K562 (cell line): Measurements from ENCODE around the gene F9.

Experiments
- ARID3A ChIP-seq: IDR thresholded peaks from 2 replicates; pipeline ENCODE4 v1.6.1; 2012; ENCODE audit warnings: low read depth, low read length, improper control_type of control experiment, borderline replicate concordance
- CBFA2T3 ChIP-seq: fragments of 450-650 bp; IDR thresholded peaks from 2 replicates; pipeline ENCODE4 v1.6.1; 2017
- SRSF1 ChIP-seq: fragments of 200-400 bp; formaldehyde crosslinking; IDR thresholded peaks from 2 replicates; pipeline ENCODE4 v1.6.1; 2017; ENCODE audit warnings: mild to moderate bottlenecking, low read depth, low read length, moderate library complexity
- TF ChIP-seq, protein P1 (sequence below): sonication (generic); formaldehyde crosslinking; IDR thresholded peaks from 2 replicates; pipeline ENCODE4 v1.8.0; 2023; ENCODE audit warnings: mild to moderate bottlenecking, missing genetic modification reagents

- TF ChIP-seq ARID3A (no peak), SRSF1 (no peak), CBFA2T3 (no peak)
- TF ChIP-seq, protein P1, sequence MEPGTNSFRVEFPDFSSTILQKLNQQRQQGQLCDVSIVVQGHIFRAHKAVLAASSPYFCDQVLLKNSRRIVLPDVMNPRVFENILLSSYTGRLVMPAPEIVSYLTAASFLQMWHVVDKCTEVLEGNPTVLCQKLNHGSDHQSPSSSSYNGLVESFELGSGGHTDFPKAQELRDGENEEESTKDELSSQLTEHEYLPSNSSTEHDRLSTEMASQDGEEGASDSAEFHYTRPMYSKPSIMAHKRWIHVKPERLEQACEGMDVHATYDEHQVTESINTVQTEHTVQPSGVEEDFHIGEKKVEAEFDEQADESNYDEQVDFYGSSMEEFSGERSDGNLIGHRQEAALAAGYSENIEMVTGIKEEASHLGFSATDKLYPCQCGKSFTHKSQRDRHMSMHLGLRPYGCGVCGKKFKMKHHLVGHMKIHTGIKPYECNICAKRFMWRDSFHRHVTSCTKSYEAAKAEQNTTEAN, result no peak
Observed at GRCh38 chrX:139559383-139560042, 29.0 kb downstream of the F9 start.
